ENCODE results near the gene CPTP. TPM values are rescaled to one million over a fixed set of nuclear protein-coding genes. Genes with fewer than 3 reads are reported as not detected.
A peak's percentile ranks its signal among the peaks of the same experiment; 100 is the strongest.

Gene CPTP
- total RNA-seq, 1 experiment from 2014 or later: 52.2 TPM

DNA sequence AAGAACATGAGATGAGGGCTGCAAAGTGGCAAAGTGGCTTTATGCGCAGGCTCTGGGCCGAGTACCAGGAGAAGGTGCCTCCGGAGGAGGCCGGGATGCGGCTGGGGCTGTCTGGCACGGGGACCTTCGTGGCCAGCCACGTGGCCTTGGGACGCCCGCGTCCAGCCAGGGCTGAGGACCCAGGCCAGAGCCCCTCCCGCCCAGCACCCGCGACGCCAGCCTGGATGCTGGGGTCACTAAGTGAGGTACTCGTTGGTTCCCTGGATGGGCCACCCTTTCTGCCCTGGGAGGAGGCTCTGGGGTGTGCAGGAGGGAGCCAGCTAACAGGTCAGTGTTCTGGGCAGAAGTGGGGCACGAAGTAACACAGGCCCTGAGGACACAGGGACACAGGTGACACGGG lies 31.8 kb upstream of the CPTP start:
- intact Hi-C loops (cut with micrococcal nuclease; ENCODE audit: unreplicated experiment): no loop called here
- Histone ChIP-seq H3K4me1 (ENCODE audit: control insufficient read depth, insufficient read depth, low read length) (peaks cover 12% of the 10 kb centered on the region), H3K9me3 (ENCODE audit: control insufficient read depth, insufficient read depth, low read depth, low read length) (no peaks in the 10 kb centered on the region), H3K27ac (ENCODE audit: low read length) (no peak overlapping the region), H3K27me3 (ENCODE audit: control insufficient read depth, insufficient read depth, low read length) (no peaks in the 10 kb centered on the region), H3K36me3 (ENCODE audit: control insufficient read depth, insufficient read depth, low read length) (no peaks in the 10 kb centered on the region), H3K4me3 (ENCODE audit: low read depth in 2 of 2, low read length in 2 of 2) (no peak overlapping the region)
- no peak for ATAC-seq
- ChIA-PET POLR2A (no interaction called here), CTCF (no interaction called here)
- in situ Hi-C loops (cut with HindIII; ENCODE audit: low pct_unique_long_range_greater_than_20kb, low sequenced_read_pairs): no loop called here
- BruUV-seq (replicated peaks): no TSS peak
- DNase-seq (ENCODE audit: low read depth, low spot score): no peak
- TF ChIP-seq, protein P1, sequence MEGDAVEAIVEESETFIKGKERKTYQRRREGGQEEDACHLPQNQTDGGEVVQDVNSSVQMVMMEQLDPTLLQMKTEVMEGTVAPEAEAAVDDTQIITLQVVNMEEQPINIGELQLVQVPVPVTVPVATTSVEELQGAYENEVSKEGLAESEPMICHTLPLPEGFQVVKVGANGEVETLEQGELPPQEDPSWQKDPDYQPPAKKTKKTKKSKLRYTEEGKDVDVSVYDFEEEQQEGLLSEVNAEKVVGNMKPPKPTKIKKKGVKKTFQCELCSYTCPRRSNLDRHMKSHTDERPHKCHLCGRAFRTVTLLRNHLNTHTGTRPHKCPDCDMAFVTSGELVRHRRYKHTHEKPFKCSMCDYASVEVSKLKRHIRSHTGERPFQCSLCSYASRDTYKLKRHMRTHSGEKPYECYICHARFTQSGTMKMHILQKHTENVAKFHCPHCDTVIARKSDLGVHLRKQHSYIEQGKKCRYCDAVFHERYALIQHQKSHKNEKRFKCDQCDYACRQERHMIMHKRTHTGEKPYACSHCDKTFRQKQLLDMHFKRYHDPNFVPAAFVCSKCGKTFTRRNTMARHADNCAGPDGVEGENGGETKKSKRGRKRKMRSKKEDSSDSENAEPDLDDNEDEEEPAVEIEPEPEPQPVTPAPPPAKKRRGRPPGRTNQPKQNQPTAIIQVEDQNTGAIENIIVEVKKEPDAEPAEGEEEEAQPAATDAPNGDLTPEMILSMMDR (IDR thresholded peaks at IDR 0.05): no peak
- no peak for TF ChIP-seq TCF7L2 (IDR thresholded peaks at IDR 0.05; ENCODE audit: low read depth, low read length)
- TF ChIP-seq POLR2AphosphoS5 (IDR thresholded peaks at IDR 0.05; ENCODE audit: low read depth, low read length): no peak
- TF ChIP-seq SIN3A (IDR thresholded peaks at IDR 0.05; ENCODE audit: borderline replicate concordance, insufficient read depth, low read depth, low read length): no peak
- TF ChIP-seq, protein P2, sequence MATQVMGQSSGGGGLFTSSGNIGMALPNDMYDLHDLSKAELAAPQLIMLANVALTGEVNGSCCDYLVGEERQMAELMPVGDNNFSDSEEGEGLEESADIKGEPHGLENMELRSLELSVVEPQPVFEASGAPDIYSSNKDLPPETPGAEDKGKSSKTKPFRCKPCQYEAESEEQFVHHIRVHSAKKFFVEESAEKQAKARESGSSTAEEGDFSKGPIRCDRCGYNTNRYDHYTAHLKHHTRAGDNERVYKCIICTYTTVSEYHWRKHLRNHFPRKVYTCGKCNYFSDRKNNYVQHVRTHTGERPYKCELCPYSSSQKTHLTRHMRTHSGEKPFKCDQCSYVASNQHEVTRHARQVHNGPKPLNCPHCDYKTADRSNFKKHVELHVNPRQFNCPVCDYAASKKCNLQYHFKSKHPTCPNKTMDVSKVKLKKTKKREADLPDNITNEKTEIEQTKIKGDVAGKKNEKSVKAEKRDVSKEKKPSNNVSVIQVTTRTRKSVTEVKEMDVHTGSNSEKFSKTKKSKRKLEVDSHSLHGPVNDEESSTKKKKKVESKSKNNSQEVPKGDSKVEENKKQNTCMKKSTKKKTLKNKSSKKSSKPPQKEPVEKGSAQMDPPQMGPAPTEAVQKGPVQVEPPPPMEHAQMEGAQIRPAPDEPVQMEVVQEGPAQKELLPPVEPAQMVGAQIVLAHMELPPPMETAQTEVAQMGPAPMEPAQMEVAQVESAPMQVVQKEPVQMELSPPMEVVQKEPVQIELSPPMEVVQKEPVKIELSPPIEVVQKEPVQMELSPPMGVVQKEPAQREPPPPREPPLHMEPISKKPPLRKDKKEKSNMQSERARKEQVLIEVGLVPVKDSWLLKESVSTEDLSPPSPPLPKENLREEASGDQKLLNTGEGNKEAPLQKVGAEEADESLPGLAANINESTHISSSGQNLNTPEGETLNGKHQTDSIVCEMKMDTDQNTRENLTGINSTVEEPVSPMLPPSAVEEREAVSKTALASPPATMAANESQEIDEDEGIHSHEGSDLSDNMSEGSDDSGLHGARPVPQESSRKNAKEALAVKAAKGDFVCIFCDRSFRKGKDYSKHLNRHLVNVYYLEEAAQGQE (IDR thresholded peaks at IDR 0.05; ENCODE audit: insufficient read depth in 1 of 2, low read depth in 2 of 2, low read length in 1 of 2): no peak

GRCh38 chr1:1293263-1294249 lies 31.0 kb upstream of the CPTP start:
- no peaks in the 10 kb centered on the region for H3K36me3 ChIP-seq (ENCODE audit: control insufficient read depth, insufficient read depth, low read length)
- H3K4me1 ChIP-seq (ENCODE audit: control insufficient read depth, insufficient read depth, low read length): peaks cover 12% of the 10 kb centered on the region
- POLR2A ChIA-PET: no interaction called here
- TF ChIP-seq POLR2AphosphoS5 (IDR thresholded peaks at IDR 0.05; ENCODE audit: low read depth, low read length): no peak
- TF ChIP-seq, protein P1 (IDR thresholded peaks at IDR 0.05): no peak
- BruUV-seq (replicated peaks): no TSS peak
- H3K4me3 ChIP-seq (ENCODE audit: low read depth in 2 of 2, low read length in 2 of 2): no peak overlapping the region
- no peak overlapping the region for H3K27ac ChIP-seq (ENCODE audit: low read length)
- in situ Hi-C loops (cut with HindIII; ENCODE audit: low pct_unique_long_range_greater_than_20kb, low sequenced_read_pairs): no loop called here
- H3K9me3 ChIP-seq (ENCODE audit: control insufficient read depth, insufficient read depth, low read depth, low read length): no peaks in the 10 kb centered on the region
- ATAC-seq (peak; percentile 41; the same call in 1 of the 2 replicates), DNase-seq (ENCODE audit: low read depth, low spot score) (no peak)
- no peaks in the 10 kb centered on the region for H3K27me3 ChIP-seq (ENCODE audit: control insufficient read depth, insufficient read depth, low read length)
- CTCF ChIA-PET: interaction anchor here (0.6 kb wide), 2 partner anchors 37 to 309 kb away, joined by 3 to 12 read pairs; no protein-coding TSS in a partner anchor
- intact Hi-C loops (cut with micrococcal nuclease; ENCODE audit: unreplicated experiment): no loop called here
